HEK293T (cell line): ENCODE measurements around the gene PXK.

Source experiments
- ARNT ChIP-seq: fragments of 450-650 bp; IDR thresholded peaks from 2 replicates; pipeline ENCODE4 v1.6.1; 2017; ENCODE audit warnings: mild to moderate bottlenecking
- BHLHE40 ChIP-seq: fragments of 450-650 bp; IDR thresholded peaks from 2 replicates; pipeline ENCODE4 v1.6.1; 2016; ENCODE audit warnings: mild to moderate bottlenecking, moderate library complexity, borderline replicate concordance
- CTBP1 ChIP-seq: fragments of 450-650 bp; IDR thresholded peaks from 2 replicates; pipeline ENCODE4 v1.6.1; 2016; ENCODE audit warnings: borderline replicate concordance
- ELF4 ChIP-seq: fragments of 450-650 bp; IDR thresholded peaks from 2 replicates; pipeline ENCODE4 v1.6.1; 2017; ENCODE audit warnings: antibody characterized with exemption
- FOXA1 ChIP-seq: fragments of 450-650 bp; IDR thresholded peaks from 2 replicates; pipeline ENCODE4 v1.6.1; 2016; ENCODE audit warnings: mild to moderate bottlenecking
- FOXK2 ChIP-seq: fragments of 450-650 bp; IDR thresholded peaks from 2 replicates; pipeline ENCODE4 v1.6.1; 2016; ENCODE audit warnings: mild to moderate bottlenecking
- FOXM1 ChIP-seq: fragments of 450-650 bp; IDR thresholded peaks from 2 replicates; pipeline ENCODE4 v1.6.1; 2017; ENCODE audit warnings: mild to moderate bottlenecking, borderline replicate concordance
- L3MBTL2 ChIP-seq: fragments of 450-650 bp; conservative IDR thresholded peaks from 2 replicates; pipeline ENCODE4 v1.6.1; 2016; ENCODE audit warnings: mild to moderate bottlenecking
- LEF1 ChIP-seq: fragments of 450-650 bp; IDR thresholded peaks from 2 replicates; pipeline ENCODE4 v1.6.1; 2017; ENCODE audit warnings: mild to moderate bottlenecking, borderline replicate concordance
- SP1 ChIP-seq: fragments of 450-650 bp; IDR thresholded peaks from 2 replicates; pipeline ENCODE4 v1.6.1; 2017
- SUZ12 ChIP-seq: fragments of 450-650 bp; IDR thresholded peaks from 2 replicates; pipeline ENCODE4 v1.6.1; 2016; ENCODE audit warnings: mild to moderate bottlenecking
- TARDBP ChIP-seq: fragments of 450-650 bp; IDR thresholded peaks from 2 replicates; pipeline ENCODE4 v1.6.1; 2016
- ZNF384 ChIP-seq: fragments of 450-650 bp; IDR thresholded peaks from 2 replicates; pipeline ENCODE4 v1.6.1; 2016

GRCh38 chr3:58326267-58326900, 6.3 kb upstream of the PXK start:
- TF ChIP-seq BHLHE40 (no peak), SUZ12 (no peak), ARNT (no peak), FOXK2 (no peak), TARDBP (no peak), ELF4 (no peak), L3MBTL2 (no peak), FOXM1 (no peak), FOXA1 (no peak), SP1 (no peak), CTBP1 (no peak), LEF1 (no peak), ZNF384 (no peak)
